Osteocyte (in vitro differentiated cells): Measurements from ENCODE around the gene STKLD1. TPM values are rescaled to one million over a fixed set of nuclear protein-coding genes. Genes with fewer than 3 reads are reported as not detected.

Experiments used
- DNase-seq: peaks from one replicate; pipeline ENCODE4 v3.0.0; 2021; ENCODE audit warnings: mixed read lengths; ENCODE audit not compliant: unreplicated experiment; ENCODE audit errors: extremely low spot score
- H3K27ac Mint-ChIP-seq: one replicate; pipeline ENCODE4 v1.8.0; 2021; ENCODE audit warnings: mild to moderate bottlenecking, mixed read lengths; ENCODE audit not compliant: unreplicated experiment
- H3K27me3 Mint-ChIP-seq: one replicate; pipeline ENCODE4 v1.8.0; 2021; ENCODE audit warnings: mixed read lengths; ENCODE audit not compliant: unreplicated experiment
- H3K36me3 Mint-ChIP-seq: one replicate; pipeline ENCODE4 v1.8.0; 2021; ENCODE audit warnings: mixed read lengths; ENCODE audit not compliant: unreplicated experiment
- H3K4me1 Mint-ChIP-seq: one replicate; pipeline ENCODE4 v1.8.0; 2021; ENCODE audit warnings: mixed read lengths; ENCODE audit not compliant: unreplicated experiment
- H3K4me3 Mint-ChIP-seq: one replicate; pipeline ENCODE4 v1.8.0; 2021; ENCODE audit warnings: mild to moderate bottlenecking, moderate library complexity, mixed read lengths; ENCODE audit not compliant: unreplicated experiment
- H3K9me3 Mint-ChIP-seq: one replicate; pipeline ENCODE4 v1.8.0; 2021; ENCODE audit warnings: mixed read lengths; ENCODE audit not compliant: unreplicated experiment
- CTCF ChIP-seq: fragments of 200-600 bp; sonication (generic); IDR thresholded peaks from 2 replicates; pipeline ENCODE4 v1.5.0; 2021; ENCODE audit warnings: antibody characterized with exemption, mild to moderate bottlenecking, moderate library complexity
- total RNA-seq: library from RNA; stranded (reverse); gene quantifications from 2 replicates; pipeline ENCODE4 v1.2.1, GENCODE V29; 2021

The STKLD1 gene
- total RNA-seq, 1 donor from 2014 or later: 5.1 TPM

DNA sequence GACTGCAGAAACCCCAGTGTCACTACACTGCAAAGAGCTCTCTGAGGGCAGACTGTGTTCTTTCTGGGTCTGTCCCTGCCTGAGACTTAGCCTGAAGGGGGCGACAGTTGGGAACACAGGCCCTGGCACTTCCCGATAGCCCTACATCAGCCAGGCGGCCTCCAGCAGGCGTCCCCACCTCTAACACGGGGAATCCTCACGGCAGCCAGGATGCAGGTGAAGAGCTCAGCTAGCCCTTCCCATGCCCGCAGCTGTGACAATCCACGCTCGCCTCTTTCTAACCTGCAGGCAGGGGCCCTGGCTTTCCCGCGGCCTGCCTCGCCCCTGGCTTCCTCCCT, 34.1 kb upstream of the STKLD1 start:
- Mint-ChIP-seq H3K9me3 (no peaks in the 10 kb centered on the region), H3K4me1 (peaks cover 11% of the 10 kb centered on the region), H3K36me3 (peaks cover 24% of the 10 kb centered on the region), H3K4me3 (no peak overlapping the region), H3K27ac (no peak overlapping the region), H3K27me3 (no peaks in the 10 kb centered on the region)
- TF ChIP-seq CTCF: no peak
- no peak for DNase-seq

DNA sequence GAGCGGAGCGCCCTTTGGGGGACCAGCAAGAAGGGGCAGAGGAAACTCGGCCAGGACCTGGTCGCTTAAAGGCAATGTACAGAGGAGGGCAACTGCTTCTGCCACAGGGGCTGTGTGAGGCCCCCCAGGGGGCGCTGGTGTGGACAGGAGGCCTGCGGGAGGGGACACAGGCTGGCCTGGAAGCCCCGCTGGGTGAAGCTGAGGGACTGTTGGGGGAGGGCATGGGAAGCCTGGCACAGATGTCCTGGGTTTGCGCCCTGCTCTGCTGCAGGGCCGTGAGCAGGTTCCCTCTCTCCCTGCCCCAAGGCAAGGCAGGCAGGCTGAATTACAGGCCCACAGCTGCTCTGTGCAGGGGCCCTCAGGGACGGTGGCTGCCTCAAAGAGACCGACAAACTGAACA, 33.6 kb upstream of the STKLD1 start:
- Mint-ChIP-seq H3K27ac (no peak overlapping the region), H3K36me3 (peaks cover 24% of the 10 kb centered on the region), H3K27me3 (no peaks in the 10 kb centered on the region), H3K9me3 (no peaks in the 10 kb centered on the region), H3K4me1 (peaks cover 12% of the 10 kb centered on the region), H3K4me3 (no peak overlapping the region)
- no peak for TF ChIP-seq CTCF
- DNase-seq: no peak

DNA sequence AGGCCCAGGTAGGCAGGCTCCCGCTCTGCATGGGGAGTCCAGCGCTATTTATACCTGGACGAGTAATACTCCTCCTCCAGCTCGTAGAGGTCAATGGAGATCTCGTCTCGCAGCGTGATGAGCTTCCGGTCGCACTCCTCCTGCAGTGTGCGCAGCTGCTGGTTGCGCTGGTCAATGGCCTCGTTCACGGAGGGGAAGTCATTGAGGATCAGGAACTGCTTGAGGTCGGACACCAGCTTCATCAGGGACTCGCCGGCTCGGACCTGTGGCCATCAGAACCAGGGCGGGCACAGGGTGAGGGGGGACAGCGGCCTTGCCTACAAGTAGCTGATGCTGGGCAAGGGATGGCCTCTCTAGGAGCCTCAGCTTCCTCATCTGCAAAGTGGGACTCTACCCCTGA, 32.1 kb upstream of the STKLD1 start:
- no peaks in the 10 kb centered on the region for H3K9me3 Mint-ChIP-seq
- no peak overlapping the region for H3K4me3 Mint-ChIP-seq
- TF ChIP-seq CTCF: no peak

DNA sequence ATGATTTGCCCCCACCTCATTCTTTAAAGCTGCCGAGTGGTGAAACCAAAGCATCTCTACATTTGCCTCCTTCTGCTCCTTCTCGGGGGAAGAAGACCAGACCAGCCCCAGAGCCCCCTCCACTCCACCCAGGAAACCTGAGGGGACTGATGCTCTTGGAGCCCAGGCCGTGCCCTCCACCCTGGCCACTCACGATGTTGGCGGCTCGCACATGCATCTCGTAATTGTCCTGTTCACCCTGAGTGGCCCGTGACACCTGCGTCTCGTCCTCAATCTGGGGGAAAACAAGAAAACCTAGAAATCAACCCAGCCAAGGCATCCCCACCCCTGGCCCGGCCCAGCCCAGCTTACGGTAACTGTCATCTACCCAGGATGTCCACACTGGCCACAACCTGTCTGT, 31.2 kb upstream of the STKLD1 start:
- Mint-ChIP-seq H3K9me3 (no peaks in the 10 kb centered on the region), H3K27ac (no peak overlapping the region), H3K4me3 (no peak overlapping the region), H3K27me3 (no peaks in the 10 kb centered on the region), H3K4me1 (peaks cover 28% of the 10 kb centered on the region), H3K36me3 (peaks cover 26% of the 10 kb centered on the region)
- TF ChIP-seq CTCF: no peak
- no peak for DNase-seq

More for the DNA sequence above, 32.1 kb upstream of the STKLD1 start:
- H3K27ac Mint-ChIP-seq: no peak overlapping the region
- DNase-seq: no peak
- peaks cover 26% of the 10 kb centered on the region for H3K36me3 Mint-ChIP-seq
- H3K27me3 Mint-ChIP-seq: no peaks in the 10 kb centered on the region
- peaks cover 19% of the 10 kb centered on the region for H3K4me1 Mint-ChIP-seq

- DNase-seq: no peak
- no peak overlapping the region for H3K4me3 Mint-ChIP-seq
- H3K36me3 Mint-ChIP-seq: peaks cover 27% of the 10 kb centered on the region
- H3K27ac Mint-ChIP-seq: no peak overlapping the region
- H3K4me1 Mint-ChIP-seq: peaks cover 30% of the 10 kb centered on the region
- no peaks in the 10 kb centered on the region for H3K27me3 Mint-ChIP-seq
- no peaks in the 10 kb centered on the region for H3K9me3 Mint-ChIP-seq
- no peak for TF ChIP-seq CTCF
Measured at GRCh38 chr9:133345596-133345995, 30.6 kb upstream of the STKLD1 start.
